GM23338 (cell line): Measurements from ENCODE around the gene PIEZO2. TPM values are rescaled to one million over a fixed set of nuclear protein-coding genes. Genes with fewer than 3 reads are reported as not detected.

ENCODE experiments used
- ATAC-seq: fragments of 200-7000 bp; cut with Tn5 transposase; 3 replicates; pipeline ENCODE4 v1.9.1; 2020
- DNase-seq: peaks from one replicate; pipeline ENCODE4 v3.0.0-alpha.2; 2015; ENCODE audit warnings: low spot score
- H2AFZ ChIP-seq: fragments of 200-600 bp; sonication (generic); 2 replicates; pipeline ENCODE4 v1.8.0; 2016; ENCODE audit warnings: antibody characterized with exemption, mild to moderate bottlenecking, moderate library complexity
- H3F3A ChIP-seq: fragments of 200-600 bp; sonication (generic); replicated peaks from 2 replicates; pipeline ENCODE4 v1.8.0; 2017; ENCODE audit warnings: antibody characterized with exemption, mixed run types, low read depth
- H3K27ac ChIP-seq: fragments of 200-600 bp; sonication (generic); 2 replicates; pipeline ENCODE4 v1.6.1; 2016; ENCODE audit warnings: low read depth
- H3K27me3 ChIP-seq: fragments of 200-600 bp; sonication (generic); 2 replicates; pipeline ENCODE4 v1.8.0; 2016; ENCODE audit warnings: mild to moderate bottlenecking, mixed run types, moderate library complexity; ENCODE audit not compliant: insufficient read depth
- H3K36me3 ChIP-seq: fragments of 200-600 bp; sonication (generic); 2 replicates; pipeline ENCODE4 v1.8.0; 2016; ENCODE audit warnings: mild to moderate bottlenecking; ENCODE audit not compliant: insufficient read depth
- H3K4me1 ChIP-seq: fragments of 200-600 bp; sonication (generic); 2 replicates; pipeline ENCODE4 v1.8.0; 2016; ENCODE audit warnings: mild to moderate bottlenecking, moderate library complexity; ENCODE audit not compliant: insufficient read depth
- H3K4me2 ChIP-seq: fragments of 200-600 bp; sonication (generic); 2 replicates; pipeline ENCODE4 v1.7.1; 2017; ENCODE audit warnings: mixed run types
- H3K4me3 ChIP-seq: fragments of 200-600 bp; sonication (generic); 2 replicates; pipeline ENCODE4 v1.6.1; 2016; ENCODE audit warnings: mixed run types
- H3K79me2 ChIP-seq: fragments of 200-600 bp; sonication (generic); replicated peaks from 2 replicates; pipeline ENCODE4 v1.8.0; 2017; ENCODE audit warnings: mild to moderate bottlenecking; ENCODE audit not compliant: insufficient read depth
- H3K9me2 ChIP-seq: fragments of 200-600 bp; sonication (generic); 2 replicates; pipeline ENCODE4 v1.8.0; 2017; ENCODE audit not compliant: insufficient read depth
- H4K20me1 ChIP-seq: fragments of 200-600 bp; sonication (generic); replicated peaks from 2 replicates; pipeline ENCODE4 v1.8.0; 2017; ENCODE audit warnings: mild to moderate bottlenecking; ENCODE audit not compliant: insufficient read depth
- H3K27ac Mint-ChIP-seq: 2 replicates; pipeline ENCODE4 v1.8.0; 2020; ENCODE audit warnings: inconsistent platforms, mild to moderate bottlenecking, moderate library complexity, mixed read lengths
- H3K27me3 Mint-ChIP-seq: 3 replicates; pipeline ENCODE4 v1.8.0; 2022; ENCODE audit warnings: low read depth, mild to moderate bottlenecking, moderate library complexity, mixed read lengths, inconsistent platforms; ENCODE audit not compliant: insufficient read depth, poor library complexity
- H3K36me3 Mint-ChIP-seq: 3 replicates; pipeline ENCODE4 v1.8.0; 2021; ENCODE audit warnings: low read depth, mild to moderate bottlenecking, inconsistent platforms, moderate library complexity, mixed read lengths
- H3K4me1 Mint-ChIP-seq: 3 replicates; pipeline ENCODE4 v1.8.0; 2020; ENCODE audit warnings: mild to moderate bottlenecking, inconsistent platforms, mixed read lengths
- H3K4me3 Mint-ChIP-seq: 3 replicates; pipeline ENCODE4 v1.8.0; 2021; ENCODE audit warnings: moderate library complexity, mild to moderate bottlenecking, inconsistent platforms, mixed read lengths
- H3K9me3 Mint-ChIP-seq: 3 replicates; pipeline ENCODE4 v1.8.0; 2020; ENCODE audit warnings: moderate library complexity, mild to moderate bottlenecking, inconsistent platforms, mixed read lengths
- CREB1 ChIP-seq: fragments of 250-450 bp; sonication (Bioruptor Pico); IDR thresholded peaks from 2 replicates; pipeline ENCODE4 v1.5.0; 2020; ENCODE audit warnings: low read depth, mild to moderate bottlenecking, moderate library complexity
- CTCF ChIP-seq, 2 experiments: fragments of 200-600 bp in 1 of 2; sonication (generic) in 1 of 2; conservative IDR thresholded peaks; 2 replicates each; pipeline versions ENCODE4 v1.5.1 to v1.6.1; 2016 to 2017; ENCODE audit warnings: antibody characterized with exemption in 2 of 2, low read depth in 2 of 2, mild to moderate bottlenecking in 2 of 2, moderate library complexity in 1 of 2
- ETS1 ChIP-seq: IDR thresholded peaks from 2 replicates; pipeline ENCODE4 v1.6.1; 2016; ENCODE audit warnings: antibody characterized with exemption
- EZH2 ChIP-seq: fragments of 200-600 bp; sonication (generic); IDR thresholded peaks from one replicate; pipeline ENCODE4 v1.8.0; 2017; ENCODE audit warnings: antibody characterized with exemption, mild to moderate bottlenecking, low read depth; ENCODE audit not compliant: unreplicated experiment
- EZH2phosphoT487 ChIP-seq: fragments of 200-600 bp; sonication (generic); IDR thresholded peaks from one replicate; pipeline ENCODE4 v1.8.1; 2018; ENCODE audit warnings: antibody characterized with exemption; ENCODE audit not compliant: unreplicated experiment
- JUNB ChIP-seq: IDR thresholded peaks from one replicate; pipeline ENCODE4 v1.6.1; 2016; ENCODE audit warnings: antibody characterized with exemption; ENCODE audit not compliant: unreplicated experiment
- NANOG ChIP-seq: IDR thresholded peaks from 2 replicates; pipeline ENCODE4 v1.6.1; 2016; ENCODE audit warnings: antibody characterized with exemption, borderline replicate concordance
- POLR2AphosphoS5 ChIP-seq: IDR thresholded peaks from 2 replicates; pipeline ENCODE4 v1.6.1; 2016; ENCODE audit warnings: antibody characterized with exemption, low read depth
- REST ChIP-seq: IDR thresholded peaks from one replicate; pipeline ENCODE4 v1.6.1; 2018; ENCODE audit warnings: antibody characterized with exemption; ENCODE audit not compliant: unreplicated experiment
- STAT1 ChIP-seq: IDR thresholded peaks from one replicate; pipeline ENCODE4 v1.6.1; 2016; ENCODE audit warnings: antibody characterized with exemption; ENCODE audit not compliant: unreplicated experiment
- ZNF114 ChIP-seq: fragments of 250-450 bp; sonication (Bioruptor Pico); IDR thresholded peaks from 2 replicates; pipeline ENCODE4 v1.5.0; 2020; ENCODE audit warnings: mild to moderate bottlenecking, moderate library complexity
- ZNF331 ChIP-seq: fragments of 250-450 bp; sonication (Bioruptor Pico); IDR thresholded peaks from 2 replicates; pipeline ENCODE4 v1.5.0; 2020; ENCODE audit warnings: low read depth, mild to moderate bottlenecking, moderate library complexity
- ZNF462 ChIP-seq: fragments of 250-450 bp; sonication (Bioruptor Pico); IDR thresholded peaks from 2 replicates; pipeline ENCODE4 v1.5.0; 2020; ENCODE audit warnings: mild to moderate bottlenecking, moderate library complexity
- polyA plus RNA-seq: library from polyadenylated mRNA; unstranded; fragments of >200 nt; fragmentation: Nextera tagmentation; extraction: Ambion mirVana; gene quantifications from 2 replicates; pipeline ENCODE4 v1.2.1, GENCODE V29; 2016
- total RNA-seq: library from RNA; depleted of rRNA; stranded (reverse); fragments of >200 nt; shearing (Covaris generic); gene quantifications from 2 replicates; pipeline ENCODE4 v1.2.3, GENCODE V29; 2014

PIEZO2 gene
- total and polyA plus RNA-seq, 2 experiments from 2014 or later, result 4.8 to 8.2 TPM

- Histone ChIP-seq H3F3A (no peaks in the 10 kb centered on the region), H3K27me3 (peaks cover 2% of the 10 kb centered on the region; the same call in 1 of the 2 replicates), H3K79me2 (no peaks in the 10 kb centered on the region), H3K4me3 (no peak overlapping the region), H3K4me2 (no peak overlapping the region), H3K9me2 (no peaks in the 10 kb centered on the region), H3K36me3 (no peaks in the 10 kb centered on the region), H2AFZ (no peak overlapping the region), H3K27ac (no peak overlapping the region), H4K20me1 (no peaks in the 10 kb centered on the region), H3K4me1 (no peaks in the 10 kb centered on the region)
- no peaks in the 10 kb centered on the region for H3K27me3 Mint-ChIP-seq
- no peaks in the 10 kb centered on the region for H3K36me3 Mint-ChIP-seq
- ATAC-seq (no peak), DNase-seq (no peak)
- H3K9me3 Mint-ChIP-seq, result no peaks in the 10 kb centered on the region
- TF ChIP-seq ZNF114 (CRISPR knock-in tag), result no peak
- no peak for TF ChIP-seq REST
- no peak for TF ChIP-seq ZNF331
- no peak for TF ChIP-seq ETS1
- no peak for TF ChIP-seq EZH2phosphoT487
- no peak for TF ChIP-seq POLR2AphosphoS5
- no peak for TF ChIP-seq EZH2
- TF ChIP-seq STAT1, result no peak
- no peak for TF ChIP-seq CTCF (conservative IDR thresholded peaks at IDR 0.05; ENCODE audit: low read depth in 2 of 2)
- TF ChIP-seq ZNF462 (CRISPR knock-in tag), result no peak
- no peak for TF ChIP-seq CREB1
- TF ChIP-seq NANOG, result no peak
- no peak for TF ChIP-seq JUNB
- H3K4me3 Mint-ChIP-seq, result no peak overlapping the region
- H3K27ac Mint-ChIP-seq, result no peak overlapping the region
- peaks cover 3% of the 10 kb centered on the region; the same call in 2 of the 3 replicates for H3K4me1 Mint-ChIP-seq
These were observed 7.6 kb upstream of the PIEZO2 start for GRCh38 chr18:11156978-11157377.
